ENCODE measurements around the gene HECTD3.

The HECTD3 gene

GRCh38 chr1:45015683-45016082 lies 4.6 kb upstream of the HECTD3 start:
- in situ Hi-C loops (cut with HindIII; ENCODE audit: low sequenced_read_pairs) = loop anchor here (25.0 kb wide), 1 partner anchor 272 kb away; no protein-coding TSS in a partner anchor

- in situ Hi-C loops (cut with HindIII; ENCODE audit: low sequenced_read_pairs) = loop anchor here (25.0 kb wide), 1 partner anchor 273 kb away; no protein-coding TSS in a partner anchor
These were observed 3.4 kb upstream of the HECTD3 start for GRCh38 chr1:45014321-45015028.

GRCh38 chr1:45013551-45014209 lies 2.6 kb upstream of the HECTD3 start:
- in situ Hi-C loops (cut with HindIII; ENCODE audit: low sequenced_read_pairs) = loop anchor here (25.0 kb wide), 1 partner anchor 274 kb away; no protein-coding TSS in a partner anchor

GRCh38 chr1:45012639-45013278 lies 1.6 kb upstream of the HECTD3 start:
- in situ Hi-C loops (cut with HindIII; ENCODE audit: low sequenced_read_pairs) = loop anchor here (25.0 kb wide), 1 partner anchor 275 kb away; no protein-coding TSS in a partner anchor

- in situ Hi-C loops (cut with HindIII; ENCODE audit: low sequenced_read_pairs) = loop anchor here (25.0 kb wide), 1 partner anchor 275 kb away; no protein-coding TSS in a partner anchor
These were observed 914 bp upstream of the HECTD3 start, which contains the start of gene UROD for GRCh38 chr1:45011837-45012638. Gene UROD, plus strand, starts transcription at chr1:45012254. Its CDS starts 12 bp downstream, at chr1:45012266.

GRCh38 chr1:45009956-45010854 lies 919 bp downstream of the HECTD3 start:
- in situ Hi-C loops (cut with HindIII; ENCODE audit: low sequenced_read_pairs) = loop anchor here (25.0 kb wide), 1 partner anchor 277 kb away; no protein-coding TSS in a partner anchor

GRCh38 chr1:45009296-45009865 lies 1.7 kb downstream of the HECTD3 start:
- in situ Hi-C loops (cut with HindIII; ENCODE audit: low sequenced_read_pairs) = loop anchor here (25.0 kb wide), 1 partner anchor 278 kb away; no protein-coding TSS in a partner anchor

GRCh38 chr1:45008516-45008915 lies 2.6 kb downstream of the HECTD3 start:
- in situ Hi-C loops (cut with HindIII; ENCODE audit: low sequenced_read_pairs) = loop anchor here (25.0 kb wide), 1 partner anchor 279 kb away; no protein-coding TSS in a partner anchor

GRCh38 chr1:45008076-45008475 lies 3.0 kb downstream of the HECTD3 start:
- in situ Hi-C loops (cut with HindIII; ENCODE audit: low sequenced_read_pairs) = loop anchor here (25.0 kb wide), 1 partner anchor 279 kb away; no protein-coding TSS in a partner anchor

GRCh38 chr1:45007311-45007710 lies 3.8 kb downstream of the HECTD3 start:
- in situ Hi-C loops (cut with HindIII; ENCODE audit: low sequenced_read_pairs) = loop anchor here (25.0 kb wide), 1 partner anchor 280 kb away; no protein-coding TSS in a partner anchor

GRCh38 chr1:45005761-45006160 lies 5.4 kb downstream of the HECTD3 start:
- in situ Hi-C loops (cut with HindIII; ENCODE audit: low sequenced_read_pairs) = loop anchor here (25.0 kb wide), 1 partner anchor 282 kb away; no protein-coding TSS in a partner anchor

- in situ Hi-C loops (cut with HindIII; ENCODE audit: low sequenced_read_pairs) = loop anchor here (25.0 kb wide), 1 partner anchor 283 kb away; no protein-coding TSS in a partner anchor
These were observed 6.7 kb downstream of the HECTD3 start for GRCh38 chr1:45004281-45004920.

- in situ Hi-C loops (cut with HindIII; ENCODE audit: low sequenced_read_pairs) = loop anchor here (25.0 kb wide), 1 partner anchor 284 kb away; no protein-coding TSS in a partner anchor
These were observed 7.4 kb downstream of the HECTD3 start for GRCh38 chr1:45003741-45004140.

- in situ Hi-C loops (cut with HindIII; ENCODE audit: low sequenced_read_pairs) = loop anchor here (25.0 kb wide), 1 partner anchor 284 kb away; no protein-coding TSS in a partner anchor
These were observed 8.2 kb downstream of the HECTD3 start for GRCh38 chr1:45002650-45003645.

- in situ Hi-C loops (cut with HindIII; ENCODE audit: low sequenced_read_pairs) = loop anchor here (25.0 kb wide), 1 partner anchor 286 kb away; no protein-coding TSS in a partner anchor
These were observed 9.5 kb downstream of the HECTD3 start for GRCh38 chr1:45001576-45001975.

GRCh38 chr1:45001011-45001481 lies 10.1 kb downstream of the HECTD3 start:
- in situ Hi-C loops (cut with HindIII; ENCODE audit: low sequenced_read_pairs) = loop anchor here (25.0 kb wide), 1 partner anchor 286 kb away; no protein-coding TSS in a partner anchor

- in situ Hi-C loops (cut with HindIII; ENCODE audit: low sequenced_read_pairs) = no loop called here
These were observed 11.9 kb downstream of the HECTD3 start for GRCh38 chr1:44999232-44999631.

Measured in endothelial cell of hepatic sinusoid (primary cell).